ENCODE data around the gene CELA2A. TPM values are rescaled to one million over a fixed set of nuclear protein-coding genes. Genes with fewer than 3 reads are reported as not detected.
"Not testable (repeated sequence)": the region's sequence is repeated elsewhere in the genome, so short reads cannot be mapped to it uniquely, and the experiment has no call there.

CELA2A gene
- total RNA-seq, 1 experiment from 2014 or later = not detected

DNA sequence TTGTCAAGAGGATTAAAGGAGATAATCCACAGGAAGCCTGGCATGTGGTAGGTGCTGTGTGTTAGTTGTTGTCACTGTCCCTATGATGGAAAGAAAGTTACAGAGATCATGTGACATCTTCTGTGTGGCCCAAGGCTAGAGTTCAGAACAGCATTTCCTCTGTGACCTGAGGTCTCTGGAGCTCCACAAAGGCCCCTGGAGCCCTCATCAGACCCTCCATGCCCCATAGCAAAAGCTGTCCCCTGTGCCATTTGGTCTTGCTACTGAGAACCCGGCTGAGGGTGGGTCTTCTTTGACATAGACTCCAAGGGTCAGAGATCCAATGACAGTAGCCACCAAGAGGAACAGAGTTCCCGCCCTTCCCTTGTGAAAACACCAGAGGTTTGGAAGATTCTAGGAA, 27.4 kb downstream of the CELA2A start:
- H3K9ac ChIP-seq (ENCODE audit: low read length) = no peak overlapping the region
- ATAC-seq (no peak), DNase-seq (no peak)
- no peaks in the 10 kb centered on the region for H3K36me3 ChIP-seq (ENCODE audit: low read depth, low read length)
- no peaks in the 10 kb centered on the region for H3F3A ChIP-seq (ENCODE audit: low read length, unreplicated experiment)
- H3K9me3 ChIP-seq (ENCODE audit: low read length) = no peaks in the 10 kb centered on the region
- H2AFZ ChIP-seq (ENCODE audit: low read length) = no peak overlapping the region
- H3K4me1 ChIP-seq (ENCODE audit: insufficient read depth, low read length) = no peaks in the 10 kb centered on the region
- no peaks in the 10 kb centered on the region for H4K20me1 ChIP-seq (ENCODE audit: low read length)
- no peak overlapping the region for H3K27ac ChIP-seq (ENCODE audit: low read length)
- intact Hi-C loops (cut with micrococcal nuclease) = no loop called here
- no peak overlapping the region for H3K4me3 ChIP-seq (ENCODE audit: low read length)
- no peaks in the 10 kb centered on the region for H3K9me2 ChIP-seq (replicated peaks; ENCODE audit: low read length)
- TF ChIP-seq EZH2 (IDR thresholded peaks at IDR 0.05; ENCODE audit: low read length, unreplicated experiment) (no peak), EZH2phosphoT487 (IDR thresholded peaks at IDR 0.05; ENCODE audit: borderline replicate concordance, low read length) (no peak), CTCF (conservative IDR thresholded peaks at IDR 0.05; ENCODE audit: low read depth, low read length) (no peak)
- H3K4me2 ChIP-seq (ENCODE audit: low read length) = no peak overlapping the region
- ChIA-PET POLR2A (ENCODE audit: unreplicated experiment) (no interaction called here), CTCF (no interaction called here)
- no peaks in the 10 kb centered on the region for H3K27me3 ChIP-seq (ENCODE audit: low read length)
- no peaks in the 10 kb centered on the region for H3K79me2 ChIP-seq (ENCODE audit: low read length)
- no TSS peak for BruUV-seq (replicated peaks)

DNA sequence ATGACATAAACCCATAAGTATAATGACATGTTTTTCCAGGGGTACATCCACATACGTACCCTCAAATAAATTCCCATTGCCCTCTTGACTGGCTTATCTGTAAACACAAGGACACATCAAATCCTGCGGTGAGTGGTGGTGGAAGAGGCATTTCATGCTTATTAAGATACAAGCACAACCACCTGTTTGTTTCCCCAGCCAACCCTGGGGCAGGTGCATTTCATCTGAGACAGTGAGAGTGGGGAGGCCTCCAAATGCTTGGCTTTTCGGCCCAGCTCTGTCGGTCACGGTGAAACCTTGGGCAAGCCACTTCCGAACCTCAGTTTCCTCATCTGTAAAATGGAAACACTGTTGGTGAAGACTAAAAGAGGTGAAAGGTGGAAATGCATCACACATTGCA, 27.9 kb downstream of the CELA2A start:
- H3K9me3 ChIP-seq (ENCODE audit: low read length); H3K27ac ChIP-seq (ENCODE audit: low read length); H3K4me2 ChIP-seq (ENCODE audit: low read length); H3K9ac ChIP-seq (ENCODE audit: low read length); H3K4me3 ChIP-seq (ENCODE audit: low read length); H3K36me3 ChIP-seq (ENCODE audit: low read depth, low read length); H3F3A ChIP-seq (ENCODE audit: low read length, unreplicated experiment); DNase-seq; POLR2A ChIA-PET (ENCODE audit: unreplicated experiment); H3K9me2 ChIP-seq (replicated peaks; ENCODE audit: low read length); ATAC-seq; CTCF ChIA-PET; H3K79me2 ChIP-seq (ENCODE audit: low read length); H4K20me1 ChIP-seq (ENCODE audit: low read length); H3K27me3 ChIP-seq (ENCODE audit: low read length); intact Hi-C loops (cut with micrococcal nuclease); H3K4me1 ChIP-seq (ENCODE audit: insufficient read depth, low read length); BruUV-seq (replicated peaks); H2AFZ ChIP-seq (ENCODE audit: low read length): not testable (repeated sequence)

- no peaks in the 10 kb centered on the region for H4K20me1 ChIP-seq (ENCODE audit: low read length)
- H2AFZ ChIP-seq (ENCODE audit: low read length) = no peak overlapping the region
- H3K4me1 ChIP-seq (ENCODE audit: insufficient read depth, low read length) = no peaks in the 10 kb centered on the region
- no peaks in the 10 kb centered on the region for H3K9me3 ChIP-seq (ENCODE audit: low read length)
- no peaks in the 10 kb centered on the region for H3K79me2 ChIP-seq (ENCODE audit: low read length)
- intact Hi-C loops (cut with micrococcal nuclease) = no loop called here
- H3K36me3 ChIP-seq (ENCODE audit: low read depth, low read length) = no peaks in the 10 kb centered on the region
- TF ChIP-seq CTCF (conservative IDR thresholded peaks at IDR 0.05; ENCODE audit: low read depth, low read length) (no peak), EZH2phosphoT487 (IDR thresholded peaks at IDR 0.05; ENCODE audit: borderline replicate concordance, low read length) (no peak), EZH2 (IDR thresholded peaks at IDR 0.05; ENCODE audit: low read length, unreplicated experiment) (no peak)
- no peak overlapping the region for H3K27ac ChIP-seq (ENCODE audit: low read length)
- H3K9ac ChIP-seq (ENCODE audit: low read length) = no peak overlapping the region
- no peak overlapping the region for H3K4me2 ChIP-seq (ENCODE audit: low read length)
- H3K27me3 ChIP-seq (ENCODE audit: low read length) = no peaks in the 10 kb centered on the region
- ATAC-seq = no peak
- no peaks in the 10 kb centered on the region for H3F3A ChIP-seq (ENCODE audit: low read length, unreplicated experiment)
- no peaks in the 10 kb centered on the region for H3K9me2 ChIP-seq (replicated peaks; ENCODE audit: low read length)
- DNase-seq = no peak
- POLR2A ChIA-PET (ENCODE audit: unreplicated experiment) = interaction anchor here (0.6 kb wide), 1 partner anchor 29 kb away, joined by 4 read pairs; no protein-coding TSS in a partner anchor
- BruUV-seq (replicated peaks) = no TSS peak
- CTCF ChIA-PET = no interaction called here
- H3K4me3 ChIP-seq (ENCODE audit: low read length) = no peak overlapping the region
These were observed 29.1 kb downstream of the CELA2A start for GRCh38 chr1:15485636-15486035.

- H3F3A ChIP-seq (ENCODE audit: low read length, unreplicated experiment); DNase-seq; H3K4me2 ChIP-seq (ENCODE audit: low read length); CTCF ChIA-PET; H3K9me2 ChIP-seq (replicated peaks; ENCODE audit: low read length); H3K27me3 ChIP-seq (ENCODE audit: low read length); H3K9ac ChIP-seq (ENCODE audit: low read length); H3K79me2 ChIP-seq (ENCODE audit: low read length); H3K4me3 ChIP-seq (ENCODE audit: low read length); H4K20me1 ChIP-seq (ENCODE audit: low read length); H3K9me3 ChIP-seq (ENCODE audit: low read length); H3K27ac ChIP-seq (ENCODE audit: low read length); BruUV-seq (replicated peaks); H3K4me1 ChIP-seq (ENCODE audit: insufficient read depth, low read length); H3K36me3 ChIP-seq (ENCODE audit: low read depth, low read length); ATAC-seq; intact Hi-C loops (cut with micrococcal nuclease); POLR2A ChIA-PET (ENCODE audit: unreplicated experiment); H2AFZ ChIP-seq (ENCODE audit: low read length): not testable (repeated sequence)
These were observed 30.5 kb downstream of the CELA2A start for GRCh38 chr1:15486844-15487610.

Measured in PC-3 (cell line).